Thoracic aorta (tissue), 2 donors: ENCODE data around the gene WNK2. TPM values are rescaled to one million over a fixed set of nuclear protein-coding genes. Genes with fewer than 3 reads are reported as not detected.

Source experiments
- ATAC-seq: fragments of 150-250 bp; one replicate; pipeline ENCODE4 v1.8.0; 2017; ENCODE audit warnings: low read depth; ENCODE audit not compliant: insufficient number of reproducible peaks, low FRiP score
- DNase-seq: peaks from one replicate; pipeline ENCODE4 v3.0.0-alpha.2; 2020; ENCODE audit warnings: low spot score
- H3K27ac ChIP-seq, 2 donors: fragments of 200-600 bp; sonication (generic); 1 replicate in 1 of 2; 2 replicates in 1 of 2; pipeline ENCODE4 v1.5.1; 2016; ENCODE audit warnings: mild to moderate bottlenecking in 2 of 2, moderate library complexity in 2 of 2
- H3K27me3 ChIP-seq: fragments of 200-600 bp; sonication (generic); replicated peaks from 2 replicates; pipeline ENCODE4 v1.6.0; 2016; ENCODE audit warnings: mild to moderate bottlenecking; ENCODE audit not compliant: insufficient read depth
- H3K36me3 ChIP-seq: fragments of 200-600 bp; sonication (generic); one replicate; pipeline ENCODE4 v1.5.1; 2016
- H3K4me1 ChIP-seq, 2 donors: fragments of 200-600 bp; sonication (generic); 1 replicate in 1 of 2; 2 replicates in 1 of 2; pipeline versions ENCODE4 v1.5.1 to v1.6.0; 2016; ENCODE audit warnings: low read depth in 2 of 2, mild to moderate bottlenecking in 1 of 2; ENCODE audit not compliant: control insufficient read depth in 1 of 2
- H3K4me3 ChIP-seq: fragments of 200-600 bp; sonication (generic); 2 replicates; pipeline ENCODE4 v1.5.1; 2016; ENCODE audit warnings: mild to moderate bottlenecking
- H3K9me3 ChIP-seq: fragments of 200-600 bp; sonication (generic); 2 replicates; pipeline ENCODE4 v1.5.1; 2016
- total RNA-seq, 2 donors: library from RNA; depleted of rRNA; stranded (reverse); fragments of >200 nt; gene quantifications; one replicate each; pipeline versions ENCODE4 v1.1.0 to v1.2.3, GENCODE V29; 2016
- TF ChIP-seq, protein P1 (sequence below): fragments of 200-600 bp; sonication (generic); IDR thresholded peaks from one replicate; pipeline ENCODE4 v1.5.1; 2019; ENCODE audit warnings: antibody characterized with exemption

WNK2 gene
- total RNA-seq, 2 donors from 2014 or later = 0.95 to 4.7 TPM

DNA sequence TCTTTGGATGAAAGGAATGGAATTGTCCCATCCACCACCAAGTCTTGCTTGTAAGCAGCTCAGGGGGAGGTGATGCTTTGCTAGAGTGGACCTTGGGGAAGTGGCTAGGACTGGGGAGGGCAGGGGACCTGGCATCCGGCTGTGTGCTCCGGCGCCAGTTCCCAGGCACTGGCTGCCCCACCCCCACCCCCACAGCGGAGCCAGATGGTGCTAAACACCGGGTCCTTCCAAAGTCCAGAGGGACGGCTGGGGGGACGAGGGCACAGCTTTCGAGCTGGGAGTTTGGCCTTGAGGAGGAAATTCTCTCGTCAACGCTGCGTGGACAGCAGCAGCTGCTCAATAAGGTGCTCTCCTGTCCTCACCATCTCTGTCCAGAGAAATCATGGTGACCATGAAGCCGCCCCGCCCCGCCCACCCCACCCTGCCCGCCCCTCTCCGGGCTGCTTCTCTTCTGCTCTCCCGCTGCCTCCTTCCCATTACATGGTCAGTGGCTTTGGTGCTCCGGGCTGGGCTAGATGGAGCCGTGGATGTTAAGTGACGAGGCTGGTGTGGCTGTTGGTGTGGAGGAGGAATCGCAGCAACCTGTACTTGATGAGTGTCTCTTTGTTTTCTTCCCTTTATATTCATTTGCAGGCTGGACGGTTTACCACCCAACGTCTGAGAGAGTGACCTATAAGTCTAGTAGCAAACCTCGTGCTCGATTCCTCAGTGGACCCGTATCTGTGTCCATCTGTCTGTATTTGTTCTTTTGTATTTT is 115.7 kb downstream of the WNK2 start:
- TF ChIP-seq, protein P1, sequence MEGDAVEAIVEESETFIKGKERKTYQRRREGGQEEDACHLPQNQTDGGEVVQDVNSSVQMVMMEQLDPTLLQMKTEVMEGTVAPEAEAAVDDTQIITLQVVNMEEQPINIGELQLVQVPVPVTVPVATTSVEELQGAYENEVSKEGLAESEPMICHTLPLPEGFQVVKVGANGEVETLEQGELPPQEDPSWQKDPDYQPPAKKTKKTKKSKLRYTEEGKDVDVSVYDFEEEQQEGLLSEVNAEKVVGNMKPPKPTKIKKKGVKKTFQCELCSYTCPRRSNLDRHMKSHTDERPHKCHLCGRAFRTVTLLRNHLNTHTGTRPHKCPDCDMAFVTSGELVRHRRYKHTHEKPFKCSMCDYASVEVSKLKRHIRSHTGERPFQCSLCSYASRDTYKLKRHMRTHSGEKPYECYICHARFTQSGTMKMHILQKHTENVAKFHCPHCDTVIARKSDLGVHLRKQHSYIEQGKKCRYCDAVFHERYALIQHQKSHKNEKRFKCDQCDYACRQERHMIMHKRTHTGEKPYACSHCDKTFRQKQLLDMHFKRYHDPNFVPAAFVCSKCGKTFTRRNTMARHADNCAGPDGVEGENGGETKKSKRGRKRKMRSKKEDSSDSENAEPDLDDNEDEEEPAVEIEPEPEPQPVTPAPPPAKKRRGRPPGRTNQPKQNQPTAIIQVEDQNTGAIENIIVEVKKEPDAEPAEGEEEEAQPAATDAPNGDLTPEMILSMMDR = no peak
- no peaks in the 10 kb centered on the region for H3K27me3 ChIP-seq
- H3K27ac ChIP-seq = no peak overlapping the region
- no peak overlapping the region for H3K4me3 ChIP-seq
- no peaks in the 10 kb centered on the region for H3K9me3 ChIP-seq
- ATAC-seq = no peak
- peaks cover 0 to 2% of the 10 kb centered on the region in 2 donors for H3K4me1 ChIP-seq
- no peaks in the 10 kb centered on the region for H3K36me3 ChIP-seq
- DNase-seq = no peak

DNA sequence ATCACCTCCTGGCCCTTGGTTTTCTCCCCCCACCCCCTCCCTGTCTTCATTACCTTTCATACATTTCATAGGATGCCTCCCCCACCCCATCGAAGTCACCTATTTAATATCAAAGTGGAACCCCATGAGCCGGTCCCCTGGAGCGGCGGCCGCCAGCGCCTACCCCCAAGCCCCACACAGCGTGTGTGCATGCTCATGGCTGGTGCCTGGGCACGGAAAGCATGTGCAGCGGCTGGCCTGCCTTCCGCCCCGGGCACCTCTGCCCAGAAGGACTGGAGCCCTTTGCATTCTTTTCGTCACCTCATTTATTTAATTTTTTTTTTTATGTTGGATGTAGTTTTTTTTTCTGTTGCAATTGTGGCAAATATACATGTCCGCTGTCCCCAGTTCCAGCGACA is 116.2 kb downstream of the WNK2 start:
- TF ChIP-seq, protein P1 = no peak
- no peak overlapping the region for H3K27ac ChIP-seq
- no peak for DNase-seq
- H3K9me3 ChIP-seq = no peaks in the 10 kb centered on the region
- no peaks in the 10 kb centered on the region for H3K27me3 ChIP-seq
- peaks cover 0 to 8% of the 10 kb centered on the region in 2 donors for H3K4me1 ChIP-seq
- no peak for ATAC-seq
- H3K4me3 ChIP-seq = no peak overlapping the region
- H3K36me3 ChIP-seq = no peaks in the 10 kb centered on the region

DNA sequence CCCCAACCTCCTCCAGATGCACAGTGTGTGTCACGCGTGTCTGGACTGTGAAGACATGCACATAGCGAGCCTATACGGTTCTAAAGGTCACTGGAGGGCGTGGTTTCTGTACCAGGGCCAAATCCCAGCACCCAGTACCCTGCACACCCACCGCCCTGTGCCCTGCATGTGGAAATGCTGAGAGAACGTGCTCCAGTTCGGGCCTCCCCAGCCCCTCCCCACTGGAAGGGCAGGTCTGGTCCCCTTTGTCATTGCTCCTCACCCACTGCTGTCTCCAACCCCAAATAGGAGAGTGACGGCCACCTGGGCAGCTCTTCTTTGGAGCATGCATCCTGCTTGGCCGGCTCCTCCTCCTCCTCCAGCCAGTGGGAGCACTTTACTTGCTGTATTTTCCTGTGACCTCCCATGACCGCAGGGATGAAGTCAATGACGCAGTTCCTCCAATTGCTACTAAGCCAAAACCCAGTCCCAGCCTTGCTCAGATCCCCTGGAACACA is 116.7 kb downstream of the WNK2 start:
- Histone ChIP-seq H3K27me3 (no peaks in the 10 kb centered on the region), H3K4me3 (no peak overlapping the region), H3K36me3 (no peaks in the 10 kb centered on the region), H3K9me3 (no peaks in the 10 kb centered on the region), H3K4me1 (peaks cover 0 to 12% of the 10 kb centered on the region in 2 donors), H3K27ac (no peak overlapping the region)
- TF ChIP-seq, protein P1 = no peak
- ATAC-seq (no peak), DNase-seq (no peak)

DNA sequence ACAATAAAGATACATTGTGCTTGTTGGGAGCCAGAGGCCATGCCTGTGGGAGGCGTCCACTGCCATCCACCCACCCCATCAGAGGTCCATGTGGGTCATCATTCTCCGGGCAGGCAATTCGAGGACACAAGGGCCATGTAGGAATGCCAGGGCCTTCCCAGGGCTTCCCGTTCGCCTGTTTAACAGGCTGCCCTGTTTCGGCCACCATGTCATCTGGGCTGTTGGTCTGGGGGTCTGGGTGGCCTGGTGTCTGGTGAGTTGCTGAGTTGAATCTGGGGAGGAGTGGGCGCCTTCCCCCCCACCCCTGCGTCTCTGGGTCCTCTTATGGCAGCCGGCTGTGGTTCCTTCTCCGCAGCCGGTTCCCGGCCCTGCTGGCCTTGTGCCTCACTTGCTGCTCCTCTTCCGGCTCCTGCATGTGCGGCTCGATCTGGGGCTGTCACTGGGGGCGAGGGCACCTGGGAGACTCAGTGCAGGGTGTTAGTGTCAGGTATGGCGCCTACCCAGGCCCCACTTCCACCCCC is 117.4 kb downstream of the WNK2 start:
- H3K9me3 ChIP-seq = no peaks in the 10 kb centered on the region
- no peaks in the 10 kb centered on the region for H3K36me3 ChIP-seq
- ATAC-seq (no peak), DNase-seq (no peak)
- peaks cover 0 to 17% of the 10 kb centered on the region in 2 donors for H3K4me1 ChIP-seq
- no peak overlapping the region for H3K27ac ChIP-seq
- no peaks in the 10 kb centered on the region for H3K27me3 ChIP-seq
- TF ChIP-seq, protein P1 = no peak
- no peak overlapping the region for H3K4me3 ChIP-seq

DNA sequence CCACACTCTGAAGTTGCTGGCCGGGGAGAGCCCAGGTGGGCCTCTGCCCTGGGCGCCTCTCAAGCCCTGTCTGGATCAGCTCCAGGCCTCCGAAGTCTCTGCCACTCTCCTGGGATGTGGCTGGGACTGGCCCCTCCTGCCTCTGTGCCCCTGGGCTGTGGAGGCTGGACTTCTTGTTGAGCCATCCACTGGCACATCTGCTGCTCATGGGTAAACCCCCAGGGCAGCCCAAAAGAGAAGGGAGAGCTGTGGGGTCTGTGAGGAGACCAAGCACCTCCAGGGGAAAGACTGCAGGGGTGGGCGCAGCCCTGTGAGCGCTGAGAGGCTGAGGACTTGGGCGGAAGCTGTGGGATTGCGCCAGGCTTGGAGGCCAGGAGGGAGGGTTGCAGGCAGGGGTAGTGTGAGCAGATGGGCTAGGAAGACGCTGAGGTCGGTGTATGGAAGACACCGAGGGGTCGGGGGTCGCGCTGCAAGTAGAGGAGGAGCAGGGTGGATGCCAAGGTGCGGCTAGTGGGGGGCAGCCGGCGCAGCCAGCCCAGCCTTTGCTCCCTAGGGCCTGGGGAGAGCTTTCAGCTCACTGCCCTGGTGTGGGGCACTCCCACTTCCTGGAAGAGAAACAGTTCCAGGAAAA is 118.1 kb downstream of the WNK2 start:
- peaks cover 0 to 17% of the 10 kb centered on the region in 2 donors for H3K4me1 ChIP-seq
- no peak overlapping the region for H3K27ac ChIP-seq
- DNase-seq (no peak), ATAC-seq (no peak)
- H3K4me3 ChIP-seq = no peak overlapping the region
- H3K9me3 ChIP-seq = no peaks in the 10 kb centered on the region
- no peaks in the 10 kb centered on the region for H3K36me3 ChIP-seq
- H3K27me3 ChIP-seq = no peaks in the 10 kb centered on the region
- TF ChIP-seq, protein P1 = no peak
